Epithelial cell of esophagus (primary cell): ENCODE data around the gene DOCK3.

ENCODE experiments used
- DNase-seq: peaks from one replicate; pipeline ENCODE4 v3.0.0; 2010; ENCODE audit warnings: low read depth
- H3K4me3 ChIP-seq: 2 replicates; pipeline ENCODE4 v1.5.1; 2011; ENCODE audit warnings: mild to moderate bottlenecking, low read length, control low read depth
- CTCF ChIP-seq: IDR thresholded peaks from 2 replicates; pipeline ENCODE4 v1.5.1; 2011; ENCODE audit warnings: low read depth, mild to moderate bottlenecking, low read length, control low read depth, inconsistent platforms; ENCODE audit not compliant: insufficient read depth; ENCODE audit errors: missing control alignments

DOCK3 gene

DNA sequence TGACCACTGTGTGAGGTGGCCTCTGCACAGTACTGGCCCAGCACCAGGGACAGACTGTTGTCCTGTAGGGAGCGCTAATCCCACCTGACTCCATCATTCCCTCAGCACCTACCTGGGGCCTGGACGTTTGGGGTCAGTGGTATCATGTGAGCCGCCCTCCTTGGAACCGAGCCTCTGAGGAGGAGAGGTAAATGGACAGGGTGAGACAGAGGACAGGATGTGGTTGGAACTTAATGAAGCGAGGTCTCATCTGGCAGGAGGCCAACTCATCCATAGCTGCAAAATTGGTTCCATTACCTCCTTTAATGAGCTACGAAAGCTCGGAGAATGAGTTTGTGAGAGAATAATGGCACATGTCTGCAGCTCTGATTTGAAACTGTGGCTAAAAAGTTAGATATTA is 43.9 kb upstream of the DOCK3 start:
- TF ChIP-seq CTCF, result no peak
- no peak for DNase-seq
- no peak overlapping the region for H3K4me3 ChIP-seq

DNA sequence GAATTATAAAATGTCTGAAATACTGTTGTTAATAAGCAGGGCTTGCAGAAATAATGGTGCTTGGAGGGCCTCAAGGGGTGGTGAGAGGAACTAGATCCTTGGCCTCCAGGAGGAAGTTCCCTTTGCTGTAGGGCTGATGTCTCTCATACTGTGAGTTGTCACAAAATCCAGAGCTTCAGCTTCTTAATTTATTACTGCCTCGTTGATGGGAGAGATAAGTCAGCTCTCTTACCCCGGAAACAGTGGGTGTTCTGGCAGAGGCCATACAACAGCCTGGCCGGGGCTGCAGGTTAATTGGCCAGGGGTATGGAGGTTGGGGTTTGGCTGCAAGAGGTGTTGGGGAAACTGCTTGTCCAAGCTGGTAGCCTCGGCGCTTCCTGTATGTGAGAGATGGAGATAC is 42.3 kb upstream of the DOCK3 start:
- DNase-seq, result no peak

GRCh38 chr3:50633230-50633790 is 41.4 kb upstream of the DOCK3 start:
- DNase-seq, result no peak
- no peak overlapping the region for H3K4me3 ChIP-seq
- no peak for TF ChIP-seq CTCF

More for the DNA sequence above, 42.3 kb upstream of the DOCK3 start:
- no peak for TF ChIP-seq CTCF
- H3K4me3 ChIP-seq, result no peak overlapping the region

DNA sequence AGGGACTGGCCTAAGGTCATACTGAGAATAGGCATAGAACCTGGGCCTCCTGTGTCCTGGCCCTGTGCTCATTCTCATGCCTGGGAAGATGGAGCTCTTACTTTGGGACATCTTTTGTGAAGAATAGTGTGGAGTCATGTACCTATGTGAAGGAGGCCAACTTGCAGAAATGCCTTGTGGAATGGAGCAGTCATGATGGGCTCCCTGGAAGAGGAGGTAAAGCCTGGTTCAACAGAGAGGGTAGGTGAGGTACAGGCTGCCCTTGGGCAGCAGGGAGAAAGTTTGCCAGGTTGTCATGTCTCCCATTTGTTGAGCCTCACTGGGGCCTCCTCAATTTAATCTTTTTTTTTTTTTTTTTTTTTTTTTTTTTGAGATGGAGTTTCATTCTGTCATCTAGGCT is 39.7 kb upstream of the DOCK3 start:
- no peak overlapping the region for H3K4me3 ChIP-seq
- TF ChIP-seq CTCF, result no peak
- no peak for DNase-seq

DNA sequence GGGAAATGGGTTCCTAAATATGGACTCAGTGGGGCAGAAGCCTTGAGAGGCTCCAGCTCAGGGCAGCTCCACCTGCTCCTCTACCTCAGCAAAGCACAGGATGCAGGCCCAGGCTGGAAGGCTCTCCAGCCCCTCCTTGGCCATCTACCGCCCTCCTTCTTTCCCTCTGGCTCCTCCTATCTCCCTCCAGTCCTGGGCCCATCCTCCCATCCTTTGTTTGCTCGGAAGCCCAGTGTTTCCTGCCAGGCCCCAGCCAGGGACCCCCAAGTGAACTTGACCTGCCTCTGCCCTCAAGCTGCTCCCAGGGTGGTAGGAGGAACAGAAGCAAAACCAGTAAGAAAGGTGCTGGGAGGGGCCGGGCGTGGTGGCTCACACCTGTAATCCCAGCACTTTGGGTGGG is 37.7 kb upstream of the DOCK3 start:
- no peak for TF ChIP-seq CTCF
- DNase-seq, result no peak
- no peak overlapping the region for H3K4me3 ChIP-seq

DNA sequence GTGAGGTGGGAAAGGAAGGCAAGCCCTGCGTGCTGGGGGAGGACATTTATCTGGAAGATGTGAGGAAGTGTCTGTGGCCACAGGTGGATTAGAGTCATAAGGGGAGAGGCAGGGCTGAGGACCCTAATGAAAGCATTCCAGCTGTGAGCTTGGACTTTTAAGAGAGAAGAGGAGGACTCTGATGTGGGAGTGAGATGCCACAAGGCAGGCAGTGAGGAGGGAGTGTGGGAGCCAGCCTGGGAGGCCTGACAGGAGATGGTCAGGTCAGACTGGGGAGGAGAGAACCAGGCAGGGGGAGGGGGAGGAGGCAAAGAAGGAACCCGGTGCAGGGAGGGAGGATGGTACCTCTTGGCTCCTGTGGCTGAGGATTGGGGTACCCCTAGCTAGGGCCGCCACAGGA is 36.8 kb upstream of the DOCK3 start:
- no peak overlapping the region for H3K4me3 ChIP-seq
- no peak for TF ChIP-seq CTCF
- no peak for DNase-seq

GRCh38 chr3:50639055-50639494 is 35.7 kb upstream of the DOCK3 start:
- peak; percentile 35 for DNase-seq
- no peak for TF ChIP-seq CTCF

More at GRCh38 chr3:50639055-50639494, 35.7 kb upstream of the DOCK3 start:
- H3K4me3 ChIP-seq, result no peak overlapping the region
